Caco-2 (cell line): ENCODE data around the gene RHOG. TPM values are rescaled to one million over a fixed set of nuclear protein-coding genes. Genes with fewer than 3 reads are reported as not detected.

ENCODE experiments used
- BruUV-seq: library from RNA; stranded (reverse); fragments of 400-500 nt; replicated peaks from 2 replicates; lab custom pipeline; 2021; lab: Mats Ljungman, UMichigan
- CTCF ChIA-PET: fragments of 300-600 bp; sonication (Branson Sonifier 250); formaldehyde crosslinking; loops from one replicate; lab custom pipeline; 2022; ENCODE audit warnings: antibody characterized with exemption; lab: Charles Lee
- POLR2A ChIA-PET: fragments of 300-600 bp; sonication (Branson Sonifier 250); formaldehyde crosslinking; loops from one replicate; lab custom pipeline; 2022; ENCODE audit warnings: antibody characterized with exemption; lab: Charles Lee
- DNase-seq, 2 experiments: peaks; one replicate each; pipeline versions ENCODE4 v3.0.0 to v3.0.0-alpha.2; 2020 to 2022
- H3K27me3 ChIP-seq: replicated peaks from 2 replicates; pipeline ENCODE4 v1.6.0; 2011; ENCODE audit warnings: low read length; ENCODE audit not compliant: control insufficient read depth, insufficient read depth
- H3K36me3 ChIP-seq: 2 replicates; pipeline ENCODE4 v1.5.1; 2011; ENCODE audit warnings: low read length; ENCODE audit not compliant: control insufficient read depth, insufficient read depth
- H3K4me1 ChIP-seq: fragments of 250-450 bp; sonication (Bioruptor Pico); 2 replicates; pipeline ENCODE4 v1.5.1; 2020; ENCODE audit warnings: mild to moderate bottlenecking
- H3K4me3 ChIP-seq: 2 replicates; pipeline ENCODE4 v1.5.1; 2011; ENCODE audit warnings: low read depth, mild to moderate bottlenecking, control low read depth, low read length
- H3K9me3 ChIP-seq: fragments of 250-450 bp; sonication (Bioruptor Pico); 2 replicates; pipeline ENCODE4 v1.5.1; 2020; ENCODE audit warnings: mild to moderate bottlenecking, moderate library complexity
- H3K27ac Mint-ChIP-seq: one replicate; pipeline ENCODE4 v1.8.0; 2022; ENCODE audit warnings: mixed read lengths; ENCODE audit not compliant: unreplicated experiment
- H3K27me3 Mint-ChIP-seq: one replicate; pipeline ENCODE4 v1.8.0; 2022; ENCODE audit warnings: mixed read lengths; ENCODE audit not compliant: insufficient read depth, unreplicated experiment
- H3K36me3 Mint-ChIP-seq: one replicate; pipeline ENCODE4 v1.8.0; 2022; ENCODE audit warnings: mild to moderate bottlenecking, mixed read lengths; ENCODE audit not compliant: insufficient read depth, unreplicated experiment
- H3K4me1 Mint-ChIP-seq: one replicate; pipeline ENCODE4 v1.8.0; 2022; ENCODE audit warnings: low read depth, mixed read lengths; ENCODE audit not compliant: unreplicated experiment
- H3K4me3 Mint-ChIP-seq: one replicate; pipeline ENCODE4 v1.8.0; 2022; ENCODE audit warnings: mild to moderate bottlenecking, moderate library complexity, mixed read lengths; ENCODE audit not compliant: unreplicated experiment
- H3K9me3 Mint-ChIP-seq: one replicate; pipeline ENCODE4 v1.8.0; 2022; ENCODE audit warnings: mixed read lengths; ENCODE audit not compliant: unreplicated experiment
- CTCF ChIP-seq, 2 experiments: fragments of 200-600 bp in 1 of 2; IDR thresholded peaks; 1 replicate in 1 of 2; 2 replicates in 1 of 2; pipeline versions ENCODE4 v1.5.1 to v1.8.0; 2011 to 2022; ENCODE audit warnings: antibody characterized with exemption in 1 of 2, control low read depth in 1 of 2, inconsistent platforms in 1 of 2, low read depth in 1 of 2, low read length in 1 of 2, mild to moderate bottlenecking in 1 of 2, moderate library complexity in 1 of 2; ENCODE audit not compliant: insufficient read depth in 1 of 2, severe bottlenecking in 1 of 2, unreplicated experiment in 1 of 2
- intact Hi-C: fragments of 100-400 bp; cut with micrococcal nuclease; formaldehyde crosslinking; loops from one replicate; pipeline ENCODE4 v1.10.0; 2022; ENCODE audit not compliant: unreplicated experiment
- total RNA-seq: library from RNA; stranded (reverse); gene quantifications from 2 replicates; pipeline ENCODE4 v1.2.3, GENCODE V29; 2022

RHOG gene
- total RNA-seq, 1 experiment from 2014 or later: 36.9 TPM

- Mint-ChIP-seq H3K4me1 (peaks cover 32% of the 10 kb centered on the region), H3K9me3 (no peaks in the 10 kb centered on the region), H3K27ac (no peak overlapping the region), H3K36me3 (peaks cover 13% of the 10 kb centered on the region), H3K27me3 (no peaks in the 10 kb centered on the region), H3K4me3 (no peak overlapping the region)
- BruUV-seq: no TSS peak
- peaks cover 23% of the 10 kb centered on the region for H3K4me1 ChIP-seq
- intact Hi-C loops: no loop called here
- H3K9me3 ChIP-seq: no peaks in the 10 kb centered on the region
- H3K27me3 ChIP-seq: no peaks in the 10 kb centered on the region
- no peak for TF ChIP-seq CTCF (IDR thresholded peaks at IDR 0.05; ENCODE audit: insufficient read depth in 1 of 2, low read depth in 1 of 2, low read length in 1 of 2, severe bottlenecking in 1 of 2, unreplicated experiment in 1 of 2)
- CTCF ChIA-PET: no interaction called here
- no peak for DNase-seq
- no peak overlapping the region for H3K4me3 ChIP-seq
- no peaks in the 10 kb centered on the region for H3K36me3 ChIP-seq
- POLR2A ChIA-PET: no interaction called here
Measured at GRCh38 chr11:3838504-3838903, 2.3 kb downstream of the RHOG start.

GRCh38 chr11:3837793-3838192 is 3.0 kb downstream of the RHOG start:
- no peak overlapping the region for H3K27ac Mint-ChIP-seq
- no peak overlapping the region for H3K4me3 Mint-ChIP-seq
- no peaks in the 10 kb centered on the region for H3K36me3 ChIP-seq

GRCh38 chr11:3836903-3837302 is 3.9 kb downstream of the RHOG start:
- Mint-ChIP-seq H3K27me3 (no peaks in the 10 kb centered on the region), H3K27ac (no peak overlapping the region), H3K4me1 (peaks cover 33% of the 10 kb centered on the region), H3K4me3 (no peak overlapping the region), H3K9me3 (no peaks in the 10 kb centered on the region), H3K36me3 (peaks cover 25% of the 10 kb centered on the region)
- Histone ChIP-seq H3K36me3 (no peaks in the 10 kb centered on the region), H3K4me3 (no peak overlapping the region), H3K27me3 (no peaks in the 10 kb centered on the region), H3K9me3 (no peaks in the 10 kb centered on the region), H3K4me1 (peaks cover 23% of the 10 kb centered on the region)
- POLR2A ChIA-PET: no interaction called here
- CTCF ChIA-PET: interaction anchor here (1.1 kb wide), 1 partner anchor 29 kb away, joined by 5 read pairs; no protein-coding TSS in a partner anchor
- DNase-seq: no peak
- TF ChIP-seq CTCF (IDR thresholded peaks at IDR 0.05; ENCODE audit: insufficient read depth in 1 of 2, low read depth in 1 of 2, low read length in 1 of 2, severe bottlenecking in 1 of 2, unreplicated experiment in 1 of 2): no peak
- intact Hi-C loops: no loop called here
- no TSS peak for BruUV-seq

More at GRCh38 chr11:3837793-3838192, 3.0 kb downstream of the RHOG start:
- no peak for DNase-seq
- H3K27me3 Mint-ChIP-seq: no peaks in the 10 kb centered on the region
- peaks cover 33% of the 10 kb centered on the region for H3K4me1 Mint-ChIP-seq
- Histone ChIP-seq H3K4me1 (peaks cover 23% of the 10 kb centered on the region), H3K9me3 (no peaks in the 10 kb centered on the region), H3K4me3 (no peak overlapping the region), H3K27me3 (no peaks in the 10 kb centered on the region)
- intact Hi-C loops: no loop called here
- CTCF ChIA-PET: no interaction called here
- POLR2A ChIA-PET: no interaction called here
- no TSS peak for BruUV-seq
- H3K36me3 Mint-ChIP-seq: peaks cover 20% of the 10 kb centered on the region
- H3K9me3 Mint-ChIP-seq: no peaks in the 10 kb centered on the region
- TF ChIP-seq CTCF (IDR thresholded peaks at IDR 0.05; ENCODE audit: insufficient read depth in 1 of 2, low read depth in 1 of 2, low read length in 1 of 2, severe bottlenecking in 1 of 2, unreplicated experiment in 1 of 2): no peak
